CMK (cell line): ENCODE measurements around the gene RAB6B.

Source experiments
- DNase-seq: peaks from one replicate; pipeline ENCODE4 v3.0.0-alpha.2; 2010; ENCODE audit warnings: low read depth

Gene RAB6B

DNA sequence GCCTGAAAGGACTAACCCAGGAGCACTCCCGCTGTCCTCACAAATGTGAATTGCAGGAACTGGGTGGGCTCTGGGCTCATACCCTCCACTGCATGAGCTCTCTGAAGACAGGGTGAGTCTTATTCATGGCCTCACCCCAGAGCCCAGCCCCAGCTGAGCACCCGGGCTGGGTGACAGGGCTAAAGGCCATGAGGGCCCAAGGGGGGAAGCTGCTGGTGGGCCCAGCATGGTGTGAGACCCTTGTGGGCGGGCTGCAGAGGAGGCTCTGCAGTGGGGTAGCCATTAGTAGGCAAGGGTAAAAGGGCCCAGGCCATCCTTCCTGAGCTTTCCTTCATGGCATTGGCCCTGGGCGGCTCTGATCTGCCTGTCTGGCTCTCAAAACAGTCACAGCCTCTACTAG is 59.7 kb downstream of the RAB6B start:
- no peak for DNase-seq

DNA sequence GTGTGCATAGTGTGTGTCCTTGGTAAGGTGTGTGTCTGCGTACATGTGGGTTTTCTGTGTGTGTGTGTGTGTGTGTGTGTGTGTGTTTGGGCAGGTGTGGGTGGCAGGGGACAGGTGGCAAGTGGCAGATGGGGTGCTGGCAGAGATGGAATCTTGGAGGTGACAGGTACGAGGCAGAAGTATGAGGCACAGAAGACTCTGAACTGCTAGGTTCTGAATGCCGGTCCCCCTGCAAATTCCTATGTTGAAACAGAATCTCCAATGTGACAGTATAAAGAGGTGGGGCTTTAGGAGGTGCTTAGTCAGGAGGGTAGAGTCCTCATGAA is 60.3 kb downstream of the RAB6B start:
- DNase-seq, result no peak

DNA sequence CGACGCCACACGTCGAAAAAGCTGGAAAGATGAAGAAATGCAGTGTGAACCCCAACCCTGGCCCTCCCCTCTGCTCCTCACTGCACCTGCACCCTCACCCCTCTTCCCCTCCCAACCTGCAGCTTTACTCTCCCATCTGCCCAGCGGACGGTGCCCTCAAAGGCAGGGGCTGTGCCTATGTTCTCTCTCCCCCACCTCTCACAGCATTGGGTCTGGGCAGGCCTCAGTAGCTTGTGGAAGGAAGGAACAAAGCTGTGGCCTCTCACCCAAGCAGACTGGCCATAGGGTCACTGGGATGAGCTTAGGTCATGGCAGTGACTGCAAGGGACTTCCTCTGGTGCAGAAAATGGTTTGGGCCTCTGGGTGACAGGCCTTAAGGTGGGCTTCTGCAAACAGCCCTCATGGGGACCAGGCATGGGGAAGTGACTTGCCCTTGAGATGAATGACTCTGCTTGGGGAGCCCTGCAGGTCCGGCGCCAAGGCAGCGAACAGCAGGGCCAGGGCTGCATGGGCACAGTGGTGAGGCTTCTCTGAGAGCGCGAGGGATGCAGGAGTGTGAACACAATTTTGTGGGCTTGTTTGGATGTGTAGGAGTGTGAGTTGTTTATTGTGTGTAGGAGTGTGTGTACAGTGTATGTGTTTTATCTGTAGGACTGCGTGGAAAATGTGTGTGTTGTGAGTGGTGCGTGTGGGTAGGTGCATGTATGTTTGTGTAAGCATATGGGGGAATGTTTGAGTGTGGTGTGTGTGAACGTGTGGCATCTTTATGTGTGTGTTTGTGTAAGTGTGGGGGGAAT is 60.9 kb downstream of the RAB6B start:
- no peak for DNase-seq

DNA sequence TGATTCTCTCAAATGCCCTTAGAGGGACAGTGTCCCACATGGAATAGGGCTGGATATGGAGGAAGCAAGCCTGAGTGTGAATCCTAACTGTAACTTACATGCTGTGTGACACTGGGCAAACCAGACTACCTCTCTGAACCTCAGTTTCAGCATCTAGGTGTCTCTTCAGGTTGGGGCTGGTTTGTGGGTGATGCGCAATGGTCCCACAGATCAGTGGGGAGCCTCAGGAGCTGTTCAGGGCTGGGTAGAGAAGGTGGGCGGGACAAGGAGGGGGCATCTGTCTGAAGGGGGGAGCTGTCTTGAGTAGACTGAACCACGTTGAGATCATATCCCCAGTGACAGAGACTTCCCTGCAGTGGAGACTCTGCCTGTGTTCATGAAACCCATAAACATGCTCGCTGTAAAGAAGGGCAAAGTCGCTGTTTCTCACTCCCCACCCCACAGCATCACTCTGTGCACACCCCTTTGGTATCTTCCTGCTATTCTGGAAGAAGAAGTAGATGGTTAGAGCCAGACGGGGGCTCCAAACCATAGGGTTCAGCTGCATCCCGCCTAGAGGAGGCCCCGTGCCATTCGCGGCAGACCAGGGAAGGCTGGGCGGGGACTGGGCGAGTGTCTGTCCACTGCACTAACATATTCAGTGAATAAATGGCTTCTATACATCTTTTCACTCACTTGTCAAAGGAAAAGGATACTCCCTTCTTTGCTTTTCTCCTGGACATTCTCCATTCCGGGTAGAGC is 61.6 kb downstream of the RAB6B start:
- DNase-seq, result no peak

DNA sequence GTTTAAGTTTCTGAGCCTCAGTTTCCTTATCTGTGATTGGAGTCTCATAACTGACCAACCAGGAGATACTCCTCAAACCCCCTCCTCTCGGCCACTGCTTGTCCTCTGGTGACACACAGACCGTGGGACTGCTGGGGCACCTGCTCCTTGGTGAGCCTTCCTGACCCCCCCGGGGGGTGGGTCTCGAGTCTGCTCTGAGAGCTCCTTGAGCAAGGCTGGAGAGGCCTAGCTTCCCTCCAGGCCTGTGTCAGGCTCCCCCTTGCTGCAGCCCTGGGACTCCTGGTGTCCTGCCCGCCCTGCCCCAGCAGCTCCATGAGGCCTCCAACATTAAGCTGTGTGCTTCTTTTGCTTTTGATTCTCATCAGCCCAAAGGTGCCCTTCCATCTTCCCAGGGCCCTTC is 62.4 kb downstream of the RAB6B start:
- no peak for DNase-seq

DNA sequence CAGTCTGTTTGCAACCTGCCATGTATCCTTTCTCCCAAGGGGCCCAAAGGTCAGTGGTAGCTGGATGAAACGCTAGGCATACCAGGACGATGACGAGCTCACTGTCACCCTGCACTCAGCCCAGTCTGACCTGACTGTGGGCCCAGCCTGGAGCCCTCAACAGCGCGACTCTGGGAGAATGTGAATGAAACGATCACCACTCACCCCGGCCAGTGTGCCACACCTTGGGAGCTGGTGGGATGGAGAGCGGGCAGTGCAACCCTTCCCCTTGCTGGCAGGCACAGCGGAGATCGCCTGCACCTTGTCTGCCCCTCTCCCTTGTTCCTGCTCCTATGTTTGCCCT is 62.9 kb downstream of the RAB6B start:
- no peak for DNase-seq

DNA sequence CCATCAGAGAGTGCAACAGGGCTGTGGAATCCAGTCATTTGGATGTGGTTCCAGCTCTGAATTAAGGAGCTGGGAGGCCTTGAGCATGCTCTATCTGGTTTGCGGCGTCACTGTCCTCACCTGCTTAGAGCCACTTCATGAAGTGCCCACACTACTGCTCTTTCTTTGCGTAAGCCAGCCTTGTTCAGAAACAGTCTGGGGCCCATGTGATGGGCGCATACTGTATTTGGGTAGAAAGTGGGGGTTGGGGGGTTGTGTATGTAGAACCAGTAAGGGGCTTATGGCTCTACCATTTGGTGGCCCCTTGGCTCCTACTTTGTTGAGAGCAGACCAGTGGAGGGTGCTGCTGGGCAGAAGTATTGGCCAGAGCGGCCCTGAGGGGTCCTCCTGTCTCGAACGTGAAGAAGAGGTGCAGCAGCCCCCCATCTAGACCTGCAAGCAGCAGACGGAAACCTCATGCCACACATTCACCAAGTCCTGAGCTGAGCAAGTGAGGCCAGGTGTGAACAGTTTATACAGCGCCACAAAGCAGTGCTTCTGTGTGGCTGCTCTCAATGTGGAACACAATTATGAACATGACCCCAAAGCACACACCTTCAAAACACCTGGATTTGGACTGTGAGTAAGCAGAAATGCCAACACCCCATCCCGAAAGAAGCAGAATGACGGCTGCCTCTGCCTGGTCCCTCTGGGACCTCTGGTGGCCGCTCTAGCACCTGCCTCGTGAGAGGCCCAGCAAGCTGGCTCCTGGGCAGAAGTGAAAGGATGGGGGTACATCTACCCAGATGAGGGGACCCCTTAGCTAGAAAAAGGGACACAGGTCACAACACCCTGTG is 63.5 kb downstream of the RAB6B start:
- no peak for DNase-seq

DNA sequence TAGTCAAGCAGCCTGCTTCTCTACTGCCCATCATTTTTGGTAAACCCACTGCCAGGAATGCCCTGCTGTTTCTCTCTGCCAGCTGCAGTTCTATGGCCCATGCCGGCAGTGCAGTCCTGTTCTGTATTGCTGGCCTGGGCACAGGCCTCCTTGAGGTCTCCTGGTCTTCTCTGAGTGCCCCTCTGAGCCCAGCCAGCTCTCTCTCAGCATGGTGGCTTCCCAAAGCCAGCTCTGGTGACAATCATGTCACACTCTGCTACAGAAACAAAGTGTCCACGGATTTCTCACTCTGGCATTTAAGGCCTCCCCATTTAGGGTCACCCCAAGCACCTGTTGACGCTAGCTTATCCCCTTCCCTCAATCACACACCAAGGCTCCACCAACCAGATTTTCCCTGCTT is 65.6 kb downstream of the RAB6B start:
- DNase-seq, result no peak

DNA sequence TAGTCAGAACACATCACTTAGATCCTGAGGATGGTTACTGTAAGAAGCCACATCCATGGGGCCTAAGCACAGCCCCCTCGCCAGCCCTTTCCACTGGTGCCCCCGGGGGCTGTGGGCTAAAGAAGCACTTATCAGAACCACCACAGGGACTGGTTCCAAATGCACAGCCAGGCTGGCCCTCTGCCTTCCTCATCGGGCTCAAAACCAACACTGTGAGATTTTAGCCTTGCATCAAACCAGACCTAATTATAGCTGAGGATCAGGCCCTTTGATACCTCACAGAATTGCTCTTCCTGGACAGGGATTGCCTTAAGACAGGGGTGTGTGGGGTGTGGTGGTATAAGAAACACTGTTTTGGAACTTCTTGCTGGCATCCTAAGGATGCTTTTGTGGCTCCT is 66.4 kb downstream of the RAB6B start:
- DNase-seq, result no peak

DNA sequence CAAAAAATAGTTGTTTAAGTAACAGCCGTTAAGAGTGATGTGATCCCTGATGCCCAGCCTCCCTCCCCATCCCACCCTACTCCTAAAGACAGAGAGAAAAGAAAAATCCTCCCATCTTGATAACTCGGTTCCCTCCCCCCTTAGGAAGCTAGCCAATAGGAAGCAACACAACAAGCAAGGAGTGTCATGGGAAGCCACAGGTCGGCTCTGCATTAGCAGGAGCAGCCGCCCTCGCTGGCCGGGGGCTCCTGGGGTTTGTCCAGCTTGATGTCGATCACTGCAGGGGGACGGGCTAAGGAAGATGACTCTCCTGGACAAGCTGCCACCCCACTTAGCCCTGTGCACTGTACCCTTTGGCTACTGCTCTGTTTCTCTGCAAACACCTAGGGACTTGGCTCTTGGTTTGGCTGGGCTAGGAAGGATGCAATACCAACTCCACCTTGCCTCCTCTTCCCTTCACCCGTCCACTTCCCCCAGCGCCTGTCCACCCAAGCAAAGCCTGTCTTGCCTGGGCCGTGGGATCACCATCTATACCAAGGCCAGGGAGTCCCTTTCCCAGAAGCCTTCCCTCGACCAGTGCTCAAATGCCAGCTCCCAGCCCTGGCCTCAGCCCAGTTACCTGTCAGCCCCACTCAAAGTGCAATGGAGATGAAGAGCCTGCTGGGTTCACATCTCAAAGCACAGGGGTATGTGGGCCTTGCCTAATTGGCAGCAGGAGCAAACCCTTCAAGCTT is 66.9 kb downstream of the RAB6B start:
- DNase-seq, result no peak

DNA sequence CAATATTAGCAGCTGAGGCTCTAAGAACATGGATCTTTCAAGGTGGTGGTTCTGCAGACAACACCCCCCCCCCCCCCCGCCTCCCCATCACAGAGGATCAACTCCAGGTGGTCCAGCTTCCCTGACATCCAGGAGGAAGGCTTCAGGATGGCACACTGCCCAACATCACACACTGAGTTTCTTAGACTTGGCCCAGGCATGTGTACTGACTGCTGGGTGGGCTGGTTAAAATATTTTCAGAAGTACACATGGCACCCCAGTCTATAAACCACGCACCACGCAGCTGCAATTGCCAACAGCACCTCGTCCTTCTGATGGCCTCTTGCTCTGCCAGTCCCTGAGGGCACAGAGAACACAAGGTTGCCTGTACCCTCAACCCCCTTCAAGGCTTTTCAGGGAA is 68.0 kb downstream of the RAB6B start:
- no peak for DNase-seq

DNA sequence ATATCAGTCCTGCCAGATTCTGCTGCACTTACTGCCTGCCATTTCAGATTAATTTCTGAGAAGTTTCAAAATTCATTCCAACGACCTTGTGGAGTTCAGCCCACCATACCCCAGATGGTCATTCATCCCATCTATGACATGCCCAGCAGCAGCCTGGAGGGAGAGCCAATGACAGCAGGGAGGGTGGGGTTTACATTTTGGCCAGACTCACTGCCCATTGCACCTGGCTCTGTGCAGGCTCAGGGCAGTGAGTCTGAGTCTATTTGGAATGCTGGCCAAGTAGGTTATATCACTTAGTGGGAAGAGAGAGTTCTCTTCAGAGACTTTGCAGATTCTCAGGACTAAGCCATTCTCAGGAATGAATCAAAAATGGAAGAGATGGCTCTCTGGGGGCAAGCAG is 68.5 kb downstream of the RAB6B start:
- DNase-seq, result no peak

DNA sequence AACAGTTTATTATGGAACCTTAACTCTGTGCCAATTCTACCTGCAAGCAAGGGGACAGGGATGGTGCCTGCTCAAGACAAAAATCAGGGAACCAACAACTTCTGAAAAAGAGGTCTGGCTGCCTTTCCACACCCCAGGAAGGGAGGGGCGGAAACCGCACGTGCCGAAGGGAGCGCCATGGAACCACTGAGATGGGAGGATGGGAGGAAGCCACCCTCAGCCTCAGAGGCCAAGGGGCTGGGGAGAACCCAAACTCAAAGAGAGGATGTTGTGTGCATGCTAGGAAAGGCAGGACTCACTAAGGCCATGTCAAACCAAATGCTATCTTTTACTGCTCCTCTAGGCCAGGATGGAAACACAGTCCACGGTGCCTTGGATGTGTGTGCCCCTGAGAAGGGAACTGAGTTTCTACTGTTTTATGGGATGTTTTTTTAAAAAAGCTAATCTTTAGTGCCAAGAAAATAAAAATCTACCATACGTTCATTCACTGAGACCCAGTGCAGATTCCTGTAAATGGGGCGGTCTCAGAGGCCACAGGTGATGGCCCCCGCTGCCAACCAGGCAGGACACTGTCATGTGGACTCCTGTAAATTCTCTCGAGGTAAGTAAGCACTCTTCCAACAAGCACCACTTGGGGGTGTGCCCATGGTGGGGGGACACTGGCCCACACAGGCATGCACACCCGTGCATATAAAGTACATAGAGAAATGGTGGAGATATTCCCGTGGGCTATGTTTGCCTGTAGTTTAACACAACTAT is 69.5 kb downstream of the RAB6B start:
- DNase-seq, result no peak

DNA sequence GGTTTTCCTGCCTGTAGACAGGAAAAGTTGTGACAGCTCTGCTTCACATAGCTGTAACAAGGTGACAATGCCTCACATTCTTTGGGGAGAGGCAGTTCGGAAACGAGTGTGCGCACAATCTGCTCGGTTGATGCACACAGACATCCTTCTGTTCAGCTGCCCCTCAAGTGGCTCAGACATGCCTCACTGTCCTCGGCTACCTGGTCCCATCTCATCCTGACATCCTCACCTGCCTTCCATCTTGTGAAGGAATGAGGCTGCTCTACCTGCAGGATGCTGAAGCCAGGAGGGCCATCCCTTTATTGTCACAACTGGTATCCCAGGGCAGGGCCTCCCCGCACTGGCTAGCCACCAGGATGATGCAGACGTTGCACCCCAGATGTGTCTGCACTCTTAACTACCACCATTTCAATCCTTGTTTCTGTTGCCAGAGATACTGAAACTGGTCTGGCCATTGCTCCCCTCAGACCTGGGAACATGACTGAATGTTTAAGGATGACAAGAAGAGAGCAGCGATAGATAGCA is 70.7 kb downstream of the RAB6B start:
- no peak for DNase-seq

DNA sequence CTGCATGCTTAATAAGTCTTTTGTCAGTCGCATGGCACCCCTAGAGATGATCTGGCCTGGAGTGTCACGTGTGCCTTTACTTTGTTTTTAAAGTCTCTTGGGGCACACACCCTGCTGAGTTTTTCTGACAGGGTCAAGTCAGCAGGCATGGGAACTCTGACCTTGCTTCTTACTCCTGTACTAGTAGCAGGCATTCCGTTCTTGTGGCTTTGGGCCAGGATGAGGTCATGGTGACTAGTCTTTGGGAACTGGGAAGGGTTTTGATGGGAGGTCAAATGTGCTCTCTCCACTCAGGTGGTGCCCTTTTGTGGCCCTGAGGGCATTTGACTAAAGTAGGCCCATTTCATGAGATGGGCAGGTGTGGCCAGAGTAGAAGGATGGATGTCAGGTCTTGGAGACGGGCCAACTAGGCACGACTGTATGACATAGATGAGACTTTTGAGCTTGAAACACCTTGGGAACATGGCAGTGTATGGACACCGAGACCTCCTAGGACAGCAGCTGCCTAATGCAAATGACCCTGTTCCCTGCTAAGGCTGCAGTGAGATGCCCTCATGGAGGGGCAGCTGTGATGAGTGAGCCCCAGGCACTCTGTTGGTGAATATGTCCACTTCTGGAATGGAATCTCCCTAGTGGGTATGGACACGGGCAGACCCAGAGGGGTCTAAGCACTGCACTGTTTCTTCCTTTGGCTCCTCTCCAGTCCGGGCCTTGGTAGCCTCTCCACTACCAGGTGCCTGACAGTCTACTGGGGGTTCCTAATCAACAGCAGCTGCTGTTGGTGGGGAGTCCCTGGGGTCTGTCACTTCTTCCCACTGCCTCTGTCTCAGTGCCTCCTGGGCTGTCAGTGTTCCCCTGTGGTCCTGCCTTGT is 73.7 kb downstream of the RAB6B start:
- DNase-seq, result no peak

DNA sequence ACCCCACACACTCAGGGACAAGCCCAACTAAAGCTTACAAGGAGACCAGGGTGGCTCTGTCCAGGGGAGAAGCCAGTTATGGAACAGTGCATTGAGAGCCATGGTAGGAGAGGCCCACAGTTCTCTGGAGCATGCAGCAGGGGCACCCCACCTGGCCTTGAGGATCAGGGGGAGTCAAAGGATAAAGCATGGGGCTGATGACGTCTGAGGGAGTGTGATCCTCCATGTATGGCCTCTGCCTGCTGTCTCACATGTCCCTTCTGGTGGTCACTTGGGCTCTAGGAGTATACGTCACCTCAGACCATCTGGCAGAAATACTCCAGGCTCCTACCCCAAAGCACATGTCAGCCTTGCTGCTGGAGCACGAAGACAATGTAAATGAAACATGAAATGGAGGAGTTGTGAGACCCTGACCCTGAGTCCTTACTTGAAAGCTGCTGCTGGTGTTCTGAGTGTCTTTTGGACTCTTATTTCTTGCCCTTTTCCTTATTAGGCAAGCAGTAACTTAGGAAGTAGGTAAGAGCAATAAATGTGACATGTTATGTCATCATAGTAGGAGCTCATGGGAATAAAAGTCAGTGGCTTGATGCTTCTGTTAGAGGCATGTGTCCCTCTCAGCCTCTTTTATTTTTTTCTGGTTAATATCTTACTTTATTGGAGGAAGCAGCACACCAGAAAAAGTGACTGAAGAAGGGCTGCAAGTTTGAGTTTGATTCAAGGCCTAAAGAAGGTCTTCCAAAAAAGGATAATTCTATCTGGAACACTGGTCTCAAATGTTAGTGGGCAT is 74.6 kb downstream of the RAB6B start:
- no peak for DNase-seq

DNA sequence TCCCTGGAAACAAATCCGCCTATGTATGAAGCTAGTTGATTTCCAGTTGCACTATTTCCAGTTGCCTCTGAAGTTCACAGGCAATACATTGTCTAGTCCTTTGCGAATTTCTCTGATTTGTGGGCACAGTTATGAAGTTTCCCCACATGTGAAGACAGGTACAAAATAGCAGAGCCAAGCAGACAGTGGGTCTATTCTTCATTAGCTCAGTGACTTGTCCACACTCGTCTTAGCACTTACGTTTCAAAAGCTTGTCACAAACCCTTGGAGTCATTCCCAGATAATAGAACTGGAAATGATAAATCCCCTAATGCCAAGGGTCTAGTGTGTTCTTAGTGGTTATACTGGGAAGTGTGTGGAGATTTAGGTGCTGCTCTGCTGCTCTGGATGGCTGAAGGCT is 75.6 kb downstream of the RAB6B start:
- DNase-seq, result no peak

DNA sequence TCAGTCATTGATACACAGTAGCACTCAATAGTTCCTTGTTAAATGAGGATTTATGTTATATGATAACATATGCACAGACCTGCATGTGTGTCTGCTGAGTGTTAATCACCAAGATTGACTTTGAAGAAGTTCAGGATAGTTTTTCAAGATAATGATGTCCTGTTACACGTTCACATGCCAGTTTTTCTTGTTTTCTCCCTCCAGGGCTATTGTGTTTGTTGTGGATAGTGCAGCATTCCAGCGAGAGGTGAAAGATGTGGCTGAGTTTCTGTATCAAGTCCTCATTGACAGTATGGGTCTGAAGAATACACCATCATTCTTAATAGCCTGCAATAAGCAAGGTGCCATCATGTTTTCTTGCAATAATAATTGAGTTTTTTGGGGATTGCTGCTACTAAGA is 80.3 kb downstream of the RAB6B start:
- DNase-seq, result no peak

DNA sequence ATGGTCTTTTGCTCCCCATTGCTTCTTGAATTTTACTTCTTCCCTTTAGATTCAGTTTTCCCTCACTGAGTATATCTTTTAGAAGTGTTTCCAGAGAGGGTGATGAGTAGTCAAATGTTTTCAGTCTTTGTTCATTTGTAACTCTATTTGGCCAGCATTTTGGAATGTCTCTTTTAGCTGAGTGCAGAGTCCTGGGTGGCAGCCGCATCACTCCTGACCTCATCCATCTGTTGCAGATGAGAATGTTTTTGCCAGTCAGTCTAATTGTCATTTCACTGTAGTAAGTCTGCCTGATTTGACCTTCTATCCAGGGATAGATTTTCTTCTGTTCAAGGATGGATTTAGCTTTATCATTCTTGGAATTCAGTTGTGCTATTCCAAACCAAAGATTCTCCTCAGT is 82.8 kb downstream of the RAB6B start:
- DNase-seq, result no peak
